Measurements from ENCODE around the gene ANK3. TPM values are rescaled to one million over a fixed set of nuclear protein-coding genes. Genes with fewer than 3 reads are reported as not detected.

ANK3 gene
- total RNA-seq = 2.5 and 3.2 TPM in 2 replicates

DNA sequence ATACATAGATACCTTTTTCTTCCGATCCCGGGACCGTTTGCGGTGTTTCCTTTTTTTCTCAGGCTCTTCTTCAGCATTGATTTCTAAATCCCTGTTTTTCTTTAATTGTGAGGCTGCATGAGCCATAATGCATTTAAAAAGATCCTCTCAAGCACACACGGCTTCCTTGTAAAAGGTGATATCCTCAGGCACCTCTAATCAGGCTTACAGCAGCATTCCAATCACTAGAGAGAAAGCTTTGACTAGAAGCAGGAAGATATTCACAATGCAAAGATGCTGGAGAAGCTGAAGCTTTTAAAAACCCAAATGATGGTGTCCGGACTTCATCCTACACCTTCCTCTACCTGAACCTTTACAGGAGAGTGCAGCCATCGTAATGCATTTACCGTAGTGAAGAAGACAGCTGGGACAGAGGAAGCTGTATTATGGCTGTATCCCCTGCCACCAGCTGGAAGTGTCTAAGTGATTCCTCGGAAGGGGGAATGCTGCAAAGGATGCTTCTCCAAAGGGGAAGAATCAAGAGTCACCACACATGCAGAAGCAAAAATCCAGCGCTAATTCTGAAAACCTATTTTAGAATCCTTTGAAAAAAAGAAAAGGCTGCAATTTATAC is at the start of gene ANK3:
ANK3 (minus strand) TSS at position 463 of the 613 bp plus-strand sequence; CDS start at position 126, 337 bp downstream.

Data from bronchial smooth muscle cell (primary cell).